HepG2 (cell line): ENCODE results near the gene VPS52. TPM values are rescaled to one million over a fixed set of nuclear protein-coding genes. Genes with fewer than 3 reads are reported as not detected.

ENCODE experiments used
- AGO2 ChIP-seq: fragments of 200-400 bp; formaldehyde crosslinking; optimal IDR thresholded peaks from 2 replicates; pipeline ENCODE3; 2017; ENCODE audit warnings: mild to moderate bottlenecking, low read depth, low read length, moderate library complexity
- ATF1 ChIP-seq: IDR thresholded peaks from 2 replicates; pipeline ENCODE4 v1.6.1; 2016; ENCODE audit warnings: mild to moderate bottlenecking, control low read depth
- DR1 ChIP-seq: sonication (generic); formaldehyde crosslinking; IDR thresholded peaks from 2 replicates; pipeline ENCODE4 v1.8.0; 2021; ENCODE audit warnings: mild to moderate bottlenecking, missing genetic modification reagents, inconsistent platforms
- EED ChIP-seq: sonication (generic); formaldehyde crosslinking; IDR thresholded peaks from 2 replicates; pipeline ENCODE4 v1.5.0; 2020; ENCODE audit warnings: mild to moderate bottlenecking, missing genetic modification reagents
- GFI1 ChIP-seq: sonication (generic); formaldehyde crosslinking; IDR thresholded peaks from 2 replicates; pipeline ENCODE4 v1.5.0; 2020; ENCODE audit warnings: missing genetic modification reagents, mild to moderate bottlenecking, borderline replicate concordance
- HIVEP1 ChIP-seq: sonication (generic); formaldehyde crosslinking; IDR thresholded peaks from 2 replicates; pipeline ENCODE4 v1.4.0; 2020; ENCODE audit warnings: mild to moderate bottlenecking, missing genetic modification reagents
- JUND ChIP-seq: sonication (generic); formaldehyde crosslinking; IDR thresholded peaks from 2 replicates; pipeline ENCODE4 v1.8.0; 2022; ENCODE audit warnings: mild to moderate bottlenecking, missing genetic modification reagents
- KAT2B ChIP-seq: fragments of 150-350 bp; IDR thresholded peaks from 2 replicates; pipeline ENCODE4 v1.6.1; 2014; ENCODE audit warnings: low read depth, low read length, borderline replicate concordance
- KDM5B ChIP-seq: sonication (generic); formaldehyde crosslinking; IDR thresholded peaks from 2 replicates; pipeline ENCODE4 v1.4.0; 2020; ENCODE audit warnings: missing genetic modification reagents, mild to moderate bottlenecking, borderline replicate concordance
- NCOA2 ChIP-seq: sonication (generic); formaldehyde crosslinking; IDR thresholded peaks from 2 replicates; pipeline ENCODE4 v1.8.0; 2022; ENCODE audit warnings: inconsistent platforms
- NR1H2 ChIP-seq: sonication (generic); formaldehyde crosslinking; IDR thresholded peaks from 2 replicates; pipeline ENCODE4 v1.8.1; 2022; ENCODE audit warnings: low read depth, missing genetic modification reagents, borderline replicate concordance
- RFXANK ChIP-seq: IDR thresholded peaks from 2 replicates; pipeline ENCODE4 v1.6.1; 2016
- TBL1XR1 ChIP-seq: fragments of 150-350 bp; IDR thresholded peaks from 2 replicates; pipeline ENCODE4 v1.6.1; 2014; ENCODE audit warnings: borderline replicate concordance, low read length; ENCODE audit not compliant: partially characterized antibody
- TBX3 ChIP-seq: fragments of 450-650 bp; IDR thresholded peaks from 2 replicates; pipeline ENCODE4 v1.6.1; 2017; ENCODE audit warnings: antibody characterized with exemption, mild to moderate bottlenecking, inconsistent platforms, borderline replicate concordance
- TOPORS ChIP-seq: sonication (generic); formaldehyde crosslinking; IDR thresholded peaks from 2 replicates; pipeline ENCODE4 v1.8.0; 2023; ENCODE audit warnings: mild to moderate bottlenecking, missing genetic modification reagents
- ZFP36L1 ChIP-seq: sonication (generic); formaldehyde crosslinking; IDR thresholded peaks from 2 replicates; pipeline ENCODE4 v1.8.0; 2022; ENCODE audit warnings: mild to moderate bottlenecking, missing genetic modification reagents, moderate library complexity
- ZKSCAN8 ChIP-seq: IDR thresholded peaks from 2 replicates; pipeline ENCODE4 v1.6.1; 2016; ENCODE audit warnings: borderline replicate concordance, missing genetic modification reagents, missing compliant biosample characterization
- ZNF251 ChIP-seq: sonication (generic); formaldehyde crosslinking; IDR thresholded peaks from 2 replicates; pipeline ENCODE4 v1.9.0; 2021; ENCODE audit warnings: mild to moderate bottlenecking, missing genetic modification reagents
- ZNF431 ChIP-seq: sonication (generic); formaldehyde crosslinking; IDR thresholded peaks from 2 replicates; pipeline ENCODE4 v1.9.0; 2022; ENCODE audit warnings: missing genetic modification reagents, low read depth, mild to moderate bottlenecking, borderline replicate concordance
- ZNF501 ChIP-seq: sonication (generic); formaldehyde crosslinking; IDR thresholded peaks from 2 replicates; pipeline ENCODE4 v1.5.1; 2020; ENCODE audit warnings: mild to moderate bottlenecking, moderate library complexity, missing genetic modification reagents
- ZNF772 ChIP-seq: sonication (generic); formaldehyde crosslinking; IDR thresholded peaks from 2 replicates; pipeline ENCODE4 v1.5.0; 2020; ENCODE audit warnings: mild to moderate bottlenecking, missing genetic modification reagents
- polyA plus RNA-seq, 8 experiments: library from polyadenylated mRNA; depleted of rRNA in 3 of 8; stranded (reverse) in 7 of 8; unstranded in 1 of 8; fragments of >200 nt; fragmentation: Illumina TruSeq in 4 of 8; extraction: Trizol in 4 of 8; gene quantifications; 2 replicates each; pipeline versions ENCODE4 v1.2.1 to v1.2.3, GENCODE V29; 2011 to 2016; ENCODE audit warnings: low read depth in 4 of 8, missing spikeins in 1 of 8, mixed read lengths in 1 of 8; ENCODE audit not compliant: insufficient read depth in 1 of 8
- total RNA-seq, 5 experiments: library from RNA; depleted of rRNA; stranded (reverse); fragments of >200 nt; fragmentation: Illumina TruSeq; extraction: Trizol; gene quantifications; 2 replicates each; pipeline ENCODE4 v1.2.3, GENCODE V29; 2016; ENCODE audit warnings: low read depth in 1 of 5
- TF ChIP-seq, protein P1 (sequence below), 2 experiments: sonication (generic) in 1 of 2; formaldehyde crosslinking in 1 of 2; IDR thresholded peaks; 2 replicates each; pipeline versions ENCODE4 v1.5.1 to v1.6.1; 2011 to 2020; ENCODE audit warnings: borderline replicate concordance in 1 of 2, low read depth in 1 of 2, low read length in 1 of 2, mild to moderate bottlenecking in 1 of 2, missing genetic modification reagents in 1 of 2, moderate library complexity in 1 of 2
- TF ChIP-seq, protein P2 (sequence below): sonication (generic); formaldehyde crosslinking; IDR thresholded peaks from 2 replicates; pipeline ENCODE4 v1.4.0; 2020; ENCODE audit warnings: missing genetic modification reagents
- TF ChIP-seq, protein P3 (sequence below): sonication (generic); formaldehyde crosslinking; IDR thresholded peaks from 2 replicates; pipeline ENCODE4 v1.5.1; 2020; ENCODE audit warnings: missing genetic modification reagents, mild to moderate bottlenecking, borderline replicate concordance

VPS52 gene
- total and polyA plus RNA-seq, 2 of the 13 experiments (the other 11 are each of a cell fraction or from before 2014, with no cell fraction given): 48.9 to 85.5 TPM

DNA sequence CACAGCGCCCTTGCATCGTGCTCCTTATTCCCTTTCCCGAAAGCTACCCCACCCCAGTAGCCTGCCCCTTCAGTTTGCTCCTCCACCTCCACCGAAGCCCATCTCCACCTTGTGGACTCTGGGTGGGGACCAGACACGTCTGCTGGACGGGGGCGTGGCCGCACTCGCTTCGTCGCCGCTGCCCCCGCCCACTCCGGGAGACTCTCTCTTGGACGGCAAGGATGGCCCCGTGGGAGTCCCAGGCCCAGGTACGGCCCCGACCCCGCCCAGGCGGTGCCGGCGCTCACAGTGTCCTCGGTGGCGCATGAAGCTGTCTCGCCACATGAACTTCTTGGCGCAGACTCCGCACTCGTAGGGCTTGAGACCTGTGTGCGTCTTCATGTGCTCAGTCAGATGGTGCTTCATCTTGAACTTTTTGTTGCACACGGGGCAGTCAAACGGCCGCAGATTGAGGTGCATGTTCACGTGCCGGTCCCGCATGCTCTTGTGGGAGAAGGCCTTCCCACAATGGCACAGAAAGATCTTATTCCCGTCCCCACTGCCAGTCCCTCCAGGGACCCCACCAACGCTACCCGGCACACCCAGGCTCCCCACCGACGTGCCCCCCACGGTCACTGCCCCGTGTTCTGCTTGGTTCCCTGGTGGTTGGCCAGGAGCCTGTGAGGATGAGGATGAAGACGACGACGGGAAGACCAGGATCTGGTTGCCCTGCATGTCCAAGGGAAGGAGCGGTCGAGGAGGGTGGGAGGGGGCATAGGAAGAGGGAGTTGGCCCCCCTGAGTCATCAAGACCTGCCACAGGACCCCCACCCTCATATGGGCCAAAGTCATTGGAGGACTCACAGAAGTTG, 43.5 kb upstream of the VPS52 start (continued):
- TF ChIP-seq KAT2B (no peak), ZNF251 (CRISPR knock-in tag) (no peak), RFXANK (CRISPR knock-in tag) (no peak), NCOA2 (CRISPR knock-in tag) (no peak), ZNF772 (CRISPR knock-in tag) (no peak), DR1 (CRISPR knock-in tag) (no peak), ZNF431 (CRISPR knock-in tag) (no peak), ATF1 (CRISPR knock-in tag) (no peak), ZNF501 (CRISPR knock-in tag) (0 out of 2 replicates have a peak, but pooled peaks have one; percentile 38), EED (CRISPR knock-in tag) (no peak), ZFP36L1 (CRISPR knock-in tag) (no peak), TBL1XR1 (no peak), NR1H2 (CRISPR knock-in tag) (no peak), AGO2 (peak; percentile 94), KDM5B (CRISPR knock-in tag) (0 out of 2 replicates have a peak, but pooled peaks have one; percentile 0), TBX3 (no peak), ZKSCAN8 (CRISPR knock-in tag) (no peak), GFI1 (CRISPR knock-in tag) (no peak), JUND (no peak), TOPORS (CRISPR knock-in tag) (no peak), HIVEP1 (no peak)
- TF ChIP-seq, protein P1, sequence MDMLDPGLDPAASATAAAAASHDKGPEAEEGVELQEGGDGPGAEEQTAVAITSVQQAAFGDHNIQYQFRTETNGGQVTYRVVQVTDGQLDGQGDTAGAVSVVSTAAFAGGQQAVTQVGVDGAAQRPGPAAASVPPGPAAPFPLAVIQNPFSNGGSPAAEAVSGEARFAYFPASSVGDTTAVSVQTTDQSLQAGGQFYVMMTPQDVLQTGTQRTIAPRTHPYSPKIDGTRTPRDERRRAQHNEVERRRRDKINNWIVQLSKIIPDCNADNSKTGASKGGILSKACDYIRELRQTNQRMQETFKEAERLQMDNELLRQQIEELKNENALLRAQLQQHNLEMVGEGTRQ (IDR thresholded peaks at IDR 0.05; ENCODE audit: low read depth, low read length): no peak
- TF ChIP-seq, protein P1 (CRISPR knock-in tag; IDR thresholded peaks at IDR 0.05; ENCODE audit: borderline replicate concordance): no peak
- TF ChIP-seq, protein P2, sequence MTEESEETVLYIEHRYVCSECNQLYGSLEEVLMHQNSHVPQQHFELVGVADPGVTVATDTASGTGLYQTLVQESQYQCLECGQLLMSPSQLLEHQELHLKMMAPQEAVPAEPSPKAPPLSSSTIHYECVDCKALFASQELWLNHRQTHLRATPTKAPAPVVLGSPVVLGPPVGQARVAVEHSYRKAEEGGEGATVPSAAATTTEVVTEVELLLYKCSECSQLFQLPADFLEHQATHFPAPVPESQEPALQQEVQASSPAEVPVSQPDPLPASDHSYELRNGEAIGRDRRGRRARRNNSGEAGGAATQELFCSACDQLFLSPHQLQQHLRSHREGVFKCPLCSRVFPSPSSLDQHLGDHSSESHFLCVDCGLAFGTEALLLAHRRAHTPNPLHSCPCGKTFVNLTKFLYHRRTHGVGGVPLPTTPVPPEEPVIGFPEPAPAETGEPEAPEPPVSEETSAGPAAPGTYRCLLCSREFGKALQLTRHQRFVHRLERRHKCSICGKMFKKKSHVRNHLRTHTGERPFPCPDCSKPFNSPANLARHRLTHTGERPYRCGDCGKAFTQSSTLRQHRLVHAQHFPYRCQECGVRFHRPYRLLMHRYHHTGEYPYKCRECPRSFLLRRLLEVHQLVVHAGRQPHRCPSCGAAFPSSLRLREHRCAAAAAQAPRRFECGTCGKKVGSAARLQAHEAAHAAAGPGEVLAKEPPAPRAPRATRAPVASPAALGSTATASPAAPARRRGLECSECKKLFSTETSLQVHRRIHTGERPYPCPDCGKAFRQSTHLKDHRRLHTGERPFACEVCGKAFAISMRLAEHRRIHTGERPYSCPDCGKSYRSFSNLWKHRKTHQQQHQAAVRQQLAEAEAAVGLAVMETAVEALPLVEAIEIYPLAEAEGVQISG (CRISPR knock-in tag): no peak
- TF ChIP-seq, protein P3, sequence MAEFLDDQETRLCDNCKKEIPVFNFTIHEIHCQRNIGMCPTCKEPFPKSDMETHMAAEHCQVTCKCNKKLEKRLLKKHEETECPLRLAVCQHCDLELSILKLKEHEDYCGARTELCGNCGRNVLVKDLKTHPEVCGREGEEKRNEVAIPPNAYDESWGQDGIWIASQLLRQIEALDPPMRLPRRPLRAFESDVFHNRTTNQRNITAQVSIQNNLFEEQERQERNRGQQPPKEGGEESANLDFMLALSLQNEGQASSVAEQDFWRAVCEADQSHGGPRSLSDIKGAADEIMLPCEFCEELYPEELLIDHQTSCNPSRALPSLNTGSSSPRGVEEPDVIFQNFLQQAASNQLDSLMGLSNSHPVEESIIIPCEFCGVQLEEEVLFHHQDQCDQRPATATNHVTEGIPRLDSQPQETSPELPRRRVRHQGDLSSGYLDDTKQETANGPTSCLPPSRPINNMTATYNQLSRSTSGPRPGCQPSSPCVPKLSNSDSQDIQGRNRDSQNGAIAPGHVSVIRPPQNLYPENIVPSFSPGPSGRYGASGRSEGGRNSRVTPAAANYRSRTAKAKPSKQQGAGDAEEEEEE (CRISPR knock-in tag): no peak
